CD14-positive monocyte (primary cell): ENCODE measurements around the gene MAPK8IP1. TPM values are rescaled to one million over a fixed set of nuclear protein-coding genes. Genes with fewer than 3 reads are reported as not detected.

Source experiments
- DNase-seq, 3 donors: peaks; one replicate each; pipeline ENCODE4 v3.0.0-alpha.2; 2011 to 2022
- H2AFZ ChIP-seq: 2 replicates; pipeline ENCODE4 v1.6.0; 2012; ENCODE audit warnings: mild to moderate bottlenecking, low read depth, low read length, inconsistent platforms; ENCODE audit not compliant: insufficient read depth, poor library complexity, severe bottlenecking
- H3K27ac ChIP-seq, 2 donors: 1 replicate in 1 of 2; 2 replicates in 1 of 2; pipeline ENCODE4 v1.5.1; 2012 to 2013; ENCODE audit warnings: low read length in 2 of 2, control low read depth in 1 of 2, inconsistent platforms in 1 of 2, low read depth in 1 of 2, mild to moderate bottlenecking in 1 of 2
- H3K27me3 ChIP-seq, 2 donors: one replicate each; pipeline versions ENCODE4 v1.6.0 to v1.6.1; 2011 to 2013; ENCODE audit warnings: low read length in 2 of 2; ENCODE audit not compliant: control insufficient read depth in 2 of 2, insufficient read depth in 2 of 2
- H3K36me3 ChIP-seq, 2 donors: replicated peaks in 1 of 2; 1 replicate in 1 of 2; 2 replicates in 1 of 2; pipeline versions ENCODE4 v1.5.1 to v1.6.1; 2012 to 2013; ENCODE audit warnings: low read length in 2 of 2, control low read depth in 1 of 2, inconsistent platforms in 1 of 2, mild to moderate bottlenecking in 1 of 2; ENCODE audit not compliant: insufficient read depth in 2 of 2, control insufficient read depth in 1 of 2
- H3K4me1 ChIP-seq, 2 donors: 1 replicate in 1 of 2; 2 replicates in 1 of 2; pipeline versions ENCODE4 v1.5.1 to v1.6.1; 2012 to 2013; ENCODE audit warnings: low read length in 2 of 2, control low read depth in 1 of 2, inconsistent platforms in 1 of 2, mild to moderate bottlenecking in 1 of 2, moderate library complexity in 1 of 2; ENCODE audit not compliant: insufficient read depth in 2 of 2, control insufficient read depth in 1 of 2
- H3K4me2 ChIP-seq: replicated peaks from 2 replicates; pipeline ENCODE3; 2012; ENCODE audit warnings: low read length, moderate library complexity, mild to moderate bottlenecking; ENCODE audit not compliant: poor library complexity, severe bottlenecking; ENCODE audit errors: extremely low read depth
- H3K4me3 ChIP-seq, 3 experiments: fragments of 200-600 bp in 1 of 3; sonication (generic) in 1 of 3; replicated peaks in 1 of 3; 1 replicate in 2 of 3; 2 replicates in 1 of 3; pipeline ENCODE4 v1.5.1; 2011 to 2013; ENCODE audit warnings: low read length in 3 of 3, mild to moderate bottlenecking in 3 of 3, control low read depth in 2 of 3, low read depth in 2 of 3, inconsistent platforms in 1 of 3, moderate library complexity in 1 of 3
- H3K79me2 ChIP-seq: 2 replicates; pipeline ENCODE4 v1.6.0; 2012; ENCODE audit warnings: mild to moderate bottlenecking, control low read depth, inconsistent platforms, low read length, moderate library complexity; ENCODE audit not compliant: insufficient read depth
- H3K9ac ChIP-seq: 2 replicates; pipeline ENCODE4 v1.6.0; 2017; ENCODE audit warnings: low read length, mild to moderate bottlenecking; ENCODE audit not compliant: insufficient read depth, poor library complexity, severe bottlenecking
- H3K9me3 ChIP-seq, 2 donors: replicated peaks in 1 of 2; 1 replicate in 1 of 2; 2 replicates in 1 of 2; pipeline versions ENCODE4 v1.5.1 to v1.6.1; 2012 to 2013; ENCODE audit warnings: low read length in 2 of 2, control low read depth in 1 of 2; ENCODE audit not compliant: control insufficient read depth in 1 of 2, insufficient read depth in 1 of 2
- H4K20me1 ChIP-seq: 2 replicates; pipeline ENCODE4 v1.6.0; 2012; ENCODE audit warnings: mild to moderate bottlenecking, low read length, control low read depth, moderate library complexity; ENCODE audit not compliant: insufficient read depth
- H3K27ac Mint-ChIP-seq, 7 donors: one replicate each; pipeline ENCODE4 v1.8.0; 2020; ENCODE audit warnings: mild to moderate bottlenecking in 7 of 7, mixed read lengths in 7 of 7, moderate library complexity in 6 of 7, inconsistent platforms in 2 of 7
- H3K27me3 Mint-ChIP-seq, 3 donors: one replicate each; pipeline ENCODE4 v1.8.0; 2021 to 2022; ENCODE audit warnings: low read depth in 3 of 3, mild to moderate bottlenecking in 3 of 3, mixed read lengths in 3 of 3, moderate library complexity in 3 of 3, inconsistent platforms in 1 of 3
- H3K36me3 Mint-ChIP-seq, 2 donors: one replicate each; pipeline ENCODE4 v1.8.0; 2020; ENCODE audit warnings: mixed read lengths in 2 of 2, inconsistent platforms in 1 of 2, mild to moderate bottlenecking in 1 of 2
- H3K4me1 Mint-ChIP-seq: one replicate; pipeline ENCODE4 v1.8.0; 2020; ENCODE audit warnings: mild to moderate bottlenecking, mixed read lengths
- H3K4me3 Mint-ChIP-seq, 2 donors: one replicate each; pipeline ENCODE4 v1.8.0; 2020; ENCODE audit warnings: mild to moderate bottlenecking in 2 of 2, mixed read lengths in 2 of 2, moderate library complexity in 1 of 2
- H3K9me3 Mint-ChIP-seq, 7 donors: one replicate each; pipeline ENCODE4 v1.8.0; 2020 to 2022; ENCODE audit warnings: mixed read lengths in 7 of 7, mild to moderate bottlenecking in 6 of 7, moderate library complexity in 6 of 7, inconsistent platforms in 2 of 7
- CTCF ChIP-seq: fragments of 200-600 bp; IDR thresholded peaks from one replicate; pipeline ENCODE4 v1.8.0; 2022; ENCODE audit warnings: antibody characterized with exemption, mild to moderate bottlenecking
- WGBS: methylation state at CpG from one replicate; pipeline ENCODE4 v1.1.5; 2013; ENCODE audit warnings: missing lambda C conversion rate; ENCODE audit not compliant: insufficient coverage; 5-methylcytosine and 5-hydroxymethylcytosine counted together
- intact Hi-C, 2 donors: fragments of 100-400 bp; cut with micrococcal nuclease; formaldehyde crosslinking; loops; one replicate each; pipeline versions ENCODE4 v1.15.0 to v1.15.1; 2023
- polyA plus RNA-seq, 3 donors: library from polyadenylated mRNA; depleted of rRNA in 1 of 3; unstranded in 2 of 3; stranded (reverse) in 1 of 3; fragments of 300-500 nt in 2 of 3; fragments of >200 nt in 1 of 3; fragmentation: Illumina TruSeq in 2 of 3; gene quantifications; 1 replicate in 2 of 3; 2 replicates in 1 of 3; pipeline ENCODE4 v1.2.3, GENCODE V29; 2012 to 2021

The MAPK8IP1 gene
- polyA plus RNA-seq, 3 donors: 0.93 TPM; not detected in 2

GRCh38 chr11:45846174-45846675, 39.2 kb upstream of the MAPK8IP1 start:
- no peak overlapping the region for H2AFZ ChIP-seq
- H3K36me3 ChIP-seq: peaks cover 0 to 2% of the 10 kb centered on the region in 2 donors
- Mint-ChIP-seq H3K4me1 (peaks cover 48% of the 10 kb centered on the region), H3K4me3 (peak overlapping the region; percentile 67 to 86), H3K9me3 (no peaks in the 10 kb centered on the region), H3K27me3 (peaks cover 6 to 19% (median 9%) of the 10 kb centered on the region in 3 donors), H3K36me3 (peaks cover 6 to 17% of the 10 kb centered on the region in 2 donors), H3K27ac (peak overlapping the region; percentile 90 to 96 (median 93))
- H3K9ac ChIP-seq: peak overlapping the region; percentile 97
- 75% methylated on average over 2 of the region's 4 CpGs for WGBS
- no peak for DNase-seq
- no peak for TF ChIP-seq CTCF
- H4K20me1 ChIP-seq: peaks cover 23% of the 10 kb centered on the region
- H3K79me2 ChIP-seq: peaks cover 38% of the 10 kb centered on the region
- H3K4me1 ChIP-seq: peaks cover 38 to 39% of the 10 kb centered on the region in 2 donors
- peak overlapping the region; percentile 94 to 97 for H3K27ac ChIP-seq
- intact Hi-C loops: loop anchor here (5.0 kb wide), 3 partner anchors 39 to 276 kb away; partner anchors contain the start of genes PEX16 (in 2 of the 2), PHF21A (in 1 of the 2) and SLC35C1 (in 1 of the 2)
- peak overlapping the region in 1 of 3 experiments; percentile 40 for H3K4me3 ChIP-seq
- peaks cover 0 to 3% of the 10 kb centered on the region in 2 donors for H3K27me3 ChIP-seq
- H3K9me3 ChIP-seq: no peaks in the 10 kb centered on the region
- peak overlapping the region; percentile 45 for H3K4me2 ChIP-seq

DNA sequence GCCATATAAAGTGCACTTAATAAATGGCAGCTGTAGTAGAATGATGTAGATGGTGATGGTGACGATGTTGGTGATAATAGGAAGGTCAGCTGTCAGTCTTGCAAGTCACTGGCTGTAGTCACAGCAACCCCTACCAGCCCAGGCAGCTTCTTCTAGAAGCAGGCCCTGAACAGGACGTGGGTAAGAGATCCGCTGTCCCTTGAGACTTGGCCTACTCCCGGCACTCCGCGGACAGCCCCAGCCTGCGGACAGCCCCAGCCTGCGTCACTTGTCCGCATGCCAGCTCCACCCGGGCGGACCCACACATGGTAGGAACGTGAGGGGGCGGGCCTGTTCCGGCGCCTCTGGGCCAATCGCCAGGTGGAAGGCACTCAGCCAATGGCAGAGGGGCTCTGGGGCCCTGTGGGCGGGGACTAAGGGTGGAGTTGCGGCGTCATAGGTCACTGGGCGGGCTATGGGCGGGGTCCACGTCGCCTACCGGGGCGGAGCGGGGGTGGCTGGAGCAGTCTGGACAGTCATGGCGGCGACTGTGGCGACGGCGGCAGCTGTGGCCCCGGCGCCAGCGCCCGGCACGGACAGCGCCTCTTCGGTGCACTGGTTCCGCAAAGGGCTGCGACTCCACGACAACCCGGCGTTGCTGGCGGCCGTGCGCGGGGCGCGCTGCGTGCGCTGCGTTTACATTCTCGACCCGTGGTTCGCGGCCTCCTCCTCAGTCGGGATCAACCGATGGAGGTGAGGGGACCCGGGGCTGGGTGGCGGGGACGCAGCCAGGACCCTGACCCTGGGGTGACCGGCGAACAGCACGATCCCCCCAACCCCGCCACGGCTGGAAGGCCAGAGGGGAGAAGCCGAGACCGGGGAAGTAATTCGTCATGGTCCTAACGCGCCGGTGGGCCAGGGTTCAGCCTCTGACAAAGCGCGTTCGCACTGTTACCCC, 38.2 kb upstream of the MAPK8IP1 start, which contains the start of gene CRY2:
Gene CRY2, plus strand, starts transcription at position 502 of the 937 bp plus-strand sequence. Its CDS starts 16 bp downstream, at position 518.
- H3K4me3 Mint-ChIP-seq: peak within 1 kb of the TSS; percentile 85 to 86
- peaks cover 53% of the 10 kb centered on the region for H3K4me1 Mint-ChIP-seq
- Histone ChIP-seq H3K36me3 (peaks cover 0 to 2% of the 10 kb centered on the region in 2 donors), H4K20me1 (peaks cover 31% of the 10 kb centered on the region), H3K27me3 (peaks cover 0 to 3% of the 10 kb centered on the region in 2 donors), H3K9me3 (no peaks in the 10 kb centered on the region), H3K4me3 (peak within 1 kb of the TSS; percentile 87 to 98 (median 93)), H3K9ac (peak within 1 kb of the TSS; percentile 97), H3K4me2 (peak within 1 kb of the TSS; percentile 87), H2AFZ (peak within 1 kb of the TSS; percentile 70), H3K79me2 (peaks cover 43% of the 10 kb centered on the region), H3K4me1 (peaks cover 40 to 41% of the 10 kb centered on the region in 2 donors), H3K27ac (peak within 1 kb of the TSS; percentile 94 to 97)
- peak within 1 kb of the TSS; percentile 90 to 96 (median 93) for H3K27ac Mint-ChIP-seq
- TF ChIP-seq CTCF: no peak
- no peaks in the 10 kb centered on the region for H3K9me3 Mint-ChIP-seq
- DNase-seq: peak; percentile 99 to 100 (median 100)
- WGBS: under 1% methylated on average over 72 of the region's 75 CpGs
- H3K36me3 Mint-ChIP-seq: peaks cover 8 to 17% of the 10 kb centered on the region in 2 donors
- peaks cover 5 to 19% (median 9%) of the 10 kb centered on the region in 3 donors for H3K27me3 Mint-ChIP-seq
- intact Hi-C loops: loop anchor here (5.0 kb wide), 3 partner anchors 40 to 275 kb away; partner anchors contain the start of genes PEX16 (in 2 of the 2), PHF21A (in 1 of the 2) and SLC35C1 (in 1 of the 2)
